LNCAP (cell line): ENCODE results near the gene ATP6V0D1.
A peak's percentile ranks its signal among the peaks of the same experiment; 100 is the strongest.

Experiments used
- TF ChIP-seq, protein P1 (sequence below): fragments of 450-650 bp; IDR thresholded peaks from 2 replicates; pipeline ENCODE4 v1.5.1; 2017; ENCODE audit warnings: mild to moderate bottlenecking

The ATP6V0D1 gene

GRCh38 chr16:67430977-67431774 lies 49.8 kb downstream of the ATP6V0D1 start, which contains the start of gene HSD11B2:
Gene HSD11B2 (plus strand): TSS chr16:67431121. CDS start chr16:67431249, 128 bp downstream.
- TF ChIP-seq, protein P1, sequence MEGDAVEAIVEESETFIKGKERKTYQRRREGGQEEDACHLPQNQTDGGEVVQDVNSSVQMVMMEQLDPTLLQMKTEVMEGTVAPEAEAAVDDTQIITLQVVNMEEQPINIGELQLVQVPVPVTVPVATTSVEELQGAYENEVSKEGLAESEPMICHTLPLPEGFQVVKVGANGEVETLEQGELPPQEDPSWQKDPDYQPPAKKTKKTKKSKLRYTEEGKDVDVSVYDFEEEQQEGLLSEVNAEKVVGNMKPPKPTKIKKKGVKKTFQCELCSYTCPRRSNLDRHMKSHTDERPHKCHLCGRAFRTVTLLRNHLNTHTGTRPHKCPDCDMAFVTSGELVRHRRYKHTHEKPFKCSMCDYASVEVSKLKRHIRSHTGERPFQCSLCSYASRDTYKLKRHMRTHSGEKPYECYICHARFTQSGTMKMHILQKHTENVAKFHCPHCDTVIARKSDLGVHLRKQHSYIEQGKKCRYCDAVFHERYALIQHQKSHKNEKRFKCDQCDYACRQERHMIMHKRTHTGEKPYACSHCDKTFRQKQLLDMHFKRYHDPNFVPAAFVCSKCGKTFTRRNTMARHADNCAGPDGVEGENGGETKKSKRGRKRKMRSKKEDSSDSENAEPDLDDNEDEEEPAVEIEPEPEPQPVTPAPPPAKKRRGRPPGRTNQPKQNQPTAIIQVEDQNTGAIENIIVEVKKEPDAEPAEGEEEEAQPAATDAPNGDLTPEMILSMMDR, result peak; percentile 52

DNA sequence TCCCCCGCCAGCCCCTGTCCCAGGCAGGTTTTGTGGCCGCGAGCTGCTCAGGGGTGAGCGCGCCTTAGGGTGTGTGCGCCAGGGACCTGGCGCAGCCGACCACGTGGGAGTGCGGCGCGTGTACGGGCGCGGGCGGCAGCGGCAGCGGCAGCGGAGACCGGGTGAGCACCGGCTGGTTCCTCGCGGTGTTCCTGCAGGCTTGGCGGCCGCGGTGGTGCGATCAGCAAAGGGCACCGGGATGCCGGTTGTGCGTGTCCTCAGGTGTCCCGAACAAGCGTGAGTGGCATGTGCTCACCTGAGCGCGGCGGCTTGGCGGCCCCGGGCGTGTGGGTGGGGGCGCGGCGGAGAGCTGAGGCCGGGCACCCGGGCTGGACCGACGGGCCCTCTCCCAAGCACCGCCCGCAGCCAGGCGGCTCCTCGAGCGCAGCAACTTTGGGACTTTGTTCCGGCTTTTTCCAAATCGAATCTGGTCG lies 50.4 kb downstream of the ATP6V0D1 start:
- TF ChIP-seq, protein P1, result no peak

DNA sequence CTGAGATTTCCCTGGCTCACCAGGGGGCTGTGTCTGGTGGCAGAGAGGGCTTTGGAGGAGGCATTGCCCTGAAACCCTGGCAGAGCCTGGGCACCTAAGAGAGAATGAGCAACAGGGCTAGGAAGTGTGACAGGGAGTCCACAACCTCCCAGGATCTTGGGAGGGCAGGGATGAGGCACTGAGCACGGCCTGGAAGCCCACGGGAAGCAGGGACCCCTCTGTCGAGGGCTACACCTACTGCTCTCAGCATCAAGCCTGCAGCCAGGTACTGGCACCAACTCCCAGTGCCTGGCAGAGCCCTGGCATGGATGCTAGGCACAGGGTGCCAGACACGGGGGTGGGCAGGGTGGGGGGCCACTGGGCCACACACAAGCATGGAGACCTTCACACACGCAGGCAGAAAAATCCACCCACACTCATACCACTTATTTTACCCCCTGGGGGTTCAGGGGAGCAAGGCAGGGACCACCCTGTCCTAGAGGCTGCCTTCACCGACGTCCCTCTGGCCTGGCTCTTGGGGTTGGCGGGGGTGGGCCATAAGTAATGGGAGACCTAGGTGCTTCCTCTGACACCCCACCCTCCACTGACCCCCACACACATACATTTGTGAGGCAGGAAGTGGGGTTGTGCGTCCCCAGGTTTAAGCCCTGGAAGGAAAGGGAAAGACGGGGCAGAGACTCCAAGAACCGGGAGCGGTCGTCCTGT lies 51.0 kb downstream of the ATP6V0D1 start:
- TF ChIP-seq, protein P1, result no peak

DNA sequence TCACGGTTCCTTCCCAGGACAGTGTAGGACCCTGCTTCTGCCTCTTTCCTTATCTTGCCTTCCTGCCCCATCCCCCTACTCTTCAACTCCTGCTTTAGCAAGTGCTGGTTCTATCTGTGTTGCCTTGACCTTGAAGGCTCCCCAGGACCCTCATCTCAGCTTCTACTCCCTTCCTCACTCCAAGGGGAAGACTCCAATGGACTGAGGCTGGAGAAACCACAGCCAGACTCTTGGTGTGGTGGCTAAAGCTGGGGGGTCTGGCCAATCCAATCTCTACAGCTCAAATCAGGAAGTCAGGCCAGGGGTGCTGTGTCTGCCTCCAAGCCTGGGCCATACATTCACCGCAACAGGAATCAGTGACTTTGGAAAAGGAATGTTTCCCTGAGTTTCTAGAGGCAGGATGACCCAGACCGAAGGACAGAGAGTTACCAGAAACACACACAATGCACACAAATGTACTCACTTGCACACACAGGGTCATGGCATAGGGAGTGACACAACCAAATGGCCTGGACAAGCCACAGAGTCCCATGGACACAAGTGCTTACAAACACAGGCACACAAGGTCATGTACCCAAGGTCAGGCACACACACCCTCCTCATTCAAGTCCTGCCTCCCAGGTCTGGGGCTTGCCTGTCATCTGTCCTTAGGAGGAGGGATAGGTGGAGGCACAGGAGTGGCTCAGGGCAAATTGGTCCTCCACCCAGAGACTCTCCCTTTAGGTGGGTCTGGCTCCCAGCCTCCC lies 51.7 kb downstream of the ATP6V0D1 start:
- TF ChIP-seq, protein P1, result no peak

DNA sequence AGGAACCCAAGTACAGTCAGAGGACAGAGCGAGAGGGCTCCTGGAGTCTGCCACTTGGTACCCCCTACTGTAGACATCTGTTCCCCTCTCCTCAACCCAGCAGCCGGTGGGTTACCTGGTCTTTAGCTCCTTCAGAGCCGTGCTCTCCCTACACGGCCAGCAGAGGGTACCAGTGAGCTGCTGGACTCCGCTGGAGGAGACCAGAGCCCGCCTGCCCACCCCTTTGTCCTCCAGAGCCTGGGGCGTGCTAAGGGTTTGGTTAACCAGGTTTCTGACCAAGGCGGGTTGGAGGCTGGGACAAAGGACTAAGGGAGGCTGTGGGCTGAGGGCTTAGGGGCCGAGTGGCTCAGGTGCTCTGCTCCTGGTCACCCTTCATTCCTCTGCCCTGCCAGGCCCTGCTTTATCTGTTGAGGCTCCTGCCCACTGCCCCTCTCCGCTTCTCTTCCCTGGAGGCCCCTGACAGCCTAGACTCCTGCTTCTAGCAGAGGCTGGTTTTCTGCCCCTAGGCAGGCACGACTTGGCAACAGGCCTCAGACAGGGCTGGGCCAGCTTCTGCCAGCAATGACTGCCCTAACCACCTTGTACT lies 52.7 kb downstream of the ATP6V0D1 start:
- TF ChIP-seq, protein P1, result peak; percentile 90

GRCh38 chr16:67426950-67427349 lies 54.0 kb downstream of the ATP6V0D1 start:
- TF ChIP-seq, protein P1, result no peak

GRCh38 chr16:67426022-67426421 lies 54.9 kb downstream of the ATP6V0D1 start:
- TF ChIP-seq, protein P1, result no peak
